ENCODE data around the gene MARVELD2. TPM values are rescaled to one million over a fixed set of nuclear protein-coding genes. Genes with fewer than 3 reads are reported as not detected.
"Not testable (repeated sequence)": the region's sequence is repeated elsewhere in the genome, so short reads cannot be mapped to it uniquely, and the experiment has no call there.

The MARVELD2 gene
- total RNA-seq, 2 donors from 2014 or later, result 0.81 to 2.4 TPM

DNA sequence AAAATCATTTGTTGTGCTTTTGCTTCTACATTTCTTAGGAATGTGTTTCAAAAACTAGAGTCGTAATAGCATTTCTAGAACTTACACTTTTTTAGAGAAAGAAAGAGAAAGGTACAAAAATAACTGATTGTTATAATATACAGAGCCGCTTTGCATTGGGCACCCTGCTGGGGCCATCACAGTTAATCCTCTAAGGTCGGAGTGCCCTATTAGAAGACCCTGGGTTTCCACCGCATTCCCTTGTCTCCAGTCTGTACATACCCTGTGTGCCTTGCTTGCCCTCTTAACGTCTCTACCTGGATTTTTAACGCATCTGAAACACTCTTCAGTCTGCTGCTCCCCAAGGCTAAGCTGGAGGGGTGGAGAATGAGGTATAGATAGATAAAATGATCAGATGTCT, 1.3 kb downstream of the MARVELD2 start:
- ATAC-seq (ENCODE audit: insufficient number of reproducible peaks, low FRiP score, low read depth), result no peak
- TF ChIP-seq, protein P1, sequence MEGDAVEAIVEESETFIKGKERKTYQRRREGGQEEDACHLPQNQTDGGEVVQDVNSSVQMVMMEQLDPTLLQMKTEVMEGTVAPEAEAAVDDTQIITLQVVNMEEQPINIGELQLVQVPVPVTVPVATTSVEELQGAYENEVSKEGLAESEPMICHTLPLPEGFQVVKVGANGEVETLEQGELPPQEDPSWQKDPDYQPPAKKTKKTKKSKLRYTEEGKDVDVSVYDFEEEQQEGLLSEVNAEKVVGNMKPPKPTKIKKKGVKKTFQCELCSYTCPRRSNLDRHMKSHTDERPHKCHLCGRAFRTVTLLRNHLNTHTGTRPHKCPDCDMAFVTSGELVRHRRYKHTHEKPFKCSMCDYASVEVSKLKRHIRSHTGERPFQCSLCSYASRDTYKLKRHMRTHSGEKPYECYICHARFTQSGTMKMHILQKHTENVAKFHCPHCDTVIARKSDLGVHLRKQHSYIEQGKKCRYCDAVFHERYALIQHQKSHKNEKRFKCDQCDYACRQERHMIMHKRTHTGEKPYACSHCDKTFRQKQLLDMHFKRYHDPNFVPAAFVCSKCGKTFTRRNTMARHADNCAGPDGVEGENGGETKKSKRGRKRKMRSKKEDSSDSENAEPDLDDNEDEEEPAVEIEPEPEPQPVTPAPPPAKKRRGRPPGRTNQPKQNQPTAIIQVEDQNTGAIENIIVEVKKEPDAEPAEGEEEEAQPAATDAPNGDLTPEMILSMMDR (IDR thresholded peaks at IDR 0.05), result no peak
- Histone ChIP-seq H3K36me3 (peaks cover 6% of the 10 kb centered on the region), H3K4me1 (ENCODE audit: control insufficient read depth in 1 of 2, low read depth in 2 of 2) (no peaks in the 10 kb centered on the region), H3K9me3 (no peaks in the 10 kb centered on the region), H3K27me3 (replicated peaks; ENCODE audit: insufficient read depth) (no peaks in the 10 kb centered on the region), H3K27ac (no peak overlapping the region), H3K4me3 (no peak overlapping the region)
- no peak for DNase-seq (ENCODE audit: low spot score)

DNA sequence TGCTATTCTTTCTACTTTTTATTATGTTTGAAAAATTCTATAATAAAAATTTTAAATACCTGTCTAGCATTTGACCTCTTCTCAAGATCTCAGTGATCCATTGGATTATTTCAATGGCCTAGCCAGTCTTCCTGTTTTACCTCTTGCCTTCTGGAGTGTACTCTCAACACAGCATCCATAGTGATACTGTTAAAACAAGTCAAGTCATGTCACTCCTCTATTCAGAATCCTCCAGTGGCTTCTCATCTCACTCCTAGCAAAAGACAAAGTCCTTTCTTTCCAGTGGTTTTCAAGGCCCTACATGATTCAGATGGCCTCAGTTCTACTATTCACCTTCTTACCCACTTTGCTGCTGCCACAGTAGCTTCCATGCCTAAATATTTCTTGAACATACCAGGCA, 1.8 kb downstream of the MARVELD2 start:
- H3K4me3 ChIP-seq, result no peak overlapping the region
- H3K9me3 ChIP-seq, result no peaks in the 10 kb centered on the region
- ATAC-seq (ENCODE audit: insufficient number of reproducible peaks, low FRiP score, low read depth), result no peak
- H3K27me3 ChIP-seq (replicated peaks; ENCODE audit: insufficient read depth), result no peaks in the 10 kb centered on the region
- TF ChIP-seq, protein P1 (IDR thresholded peaks at IDR 0.05), result no peak
- H3K4me1 ChIP-seq (ENCODE audit: control insufficient read depth in 1 of 2, low read depth in 2 of 2), result no peaks in the 10 kb centered on the region
- peaks cover 6% of the 10 kb centered on the region for H3K36me3 ChIP-seq
- DNase-seq (ENCODE audit: low spot score), result no peak
- H3K27ac ChIP-seq, result no peak overlapping the region

DNA sequence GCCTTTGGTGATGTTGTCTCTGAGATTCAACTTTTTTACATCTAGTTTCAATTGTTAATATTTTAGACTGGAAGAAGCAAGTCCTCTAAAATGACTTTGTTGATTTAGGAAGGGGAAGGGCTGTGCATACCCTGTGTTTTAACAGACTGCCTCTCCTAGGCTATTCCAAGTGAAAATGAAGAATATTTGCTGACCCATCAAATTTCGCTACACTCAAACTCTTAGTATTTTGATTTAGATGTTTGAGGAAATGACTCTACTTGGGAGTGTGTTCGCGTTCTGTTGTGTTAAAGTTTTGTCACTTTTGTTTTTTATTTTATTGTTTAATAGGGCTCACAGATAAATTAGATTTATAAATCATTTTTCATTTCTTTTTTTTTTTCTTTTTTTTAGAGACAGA, 3.6 kb downstream of the MARVELD2 start:
- Histone ChIP-seq H3K27me3 (replicated peaks; ENCODE audit: insufficient read depth) (no peaks in the 10 kb centered on the region), H3K4me1 (ENCODE audit: control insufficient read depth in 1 of 2, low read depth in 2 of 2) (no peaks in the 10 kb centered on the region), H3K9me3 (no peaks in the 10 kb centered on the region), H3K27ac (no peak overlapping the region), H3K36me3 (peaks cover 6% of the 10 kb centered on the region), H3K4me3 (no peak overlapping the region)
- ATAC-seq (ENCODE audit: insufficient number of reproducible peaks, low FRiP score, low read depth) (no peak), DNase-seq (ENCODE audit: low spot score) (no peak)
- TF ChIP-seq, protein P1 (IDR thresholded peaks at IDR 0.05), result no peak

DNA sequence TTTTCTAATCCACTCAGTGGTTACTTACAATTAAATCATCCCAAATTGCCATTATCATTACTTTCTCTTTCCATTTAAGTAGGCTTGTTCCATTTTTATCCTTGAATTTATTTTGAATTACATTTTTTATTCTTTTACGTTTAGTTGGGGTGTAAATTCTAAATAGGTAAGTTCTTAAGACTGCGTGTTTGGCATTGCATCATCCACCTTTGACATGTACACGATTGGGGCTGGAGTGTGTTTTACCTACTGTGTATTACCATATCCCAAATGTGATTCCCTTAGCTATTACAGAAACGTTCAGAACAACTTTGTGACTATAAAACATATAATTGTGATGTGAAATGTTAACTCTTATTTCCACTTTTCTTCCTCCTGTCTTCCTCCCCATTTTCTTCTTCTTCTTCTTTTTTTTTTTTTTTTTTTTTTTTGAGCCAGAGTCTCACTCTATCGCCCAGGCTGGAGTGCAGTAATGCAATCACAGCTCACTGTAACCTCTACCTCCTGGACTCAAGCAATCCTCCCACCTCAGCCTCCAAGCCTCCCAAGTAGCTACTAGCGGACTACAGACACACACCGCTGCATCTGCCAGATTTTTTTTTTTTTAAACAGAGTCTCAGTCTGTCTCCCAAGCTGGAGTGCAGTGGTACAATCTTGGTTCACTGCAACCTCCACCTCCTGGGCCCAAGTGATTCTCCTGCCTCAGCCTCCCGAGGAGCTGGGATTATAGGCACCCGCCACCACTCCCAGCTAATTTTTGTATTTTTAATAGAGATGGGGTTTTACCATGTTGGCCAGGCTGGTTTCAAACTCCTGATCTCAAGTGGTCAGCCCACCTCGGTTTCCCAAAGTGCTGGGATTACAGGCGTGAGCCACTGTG, 16.7 kb downstream of the MARVELD2 start:
- no peak for DNase-seq (ENCODE audit: low spot score)
- no peak overlapping the region for H3K27ac ChIP-seq
- H3K27me3 ChIP-seq (replicated peaks; ENCODE audit: insufficient read depth), result no peaks in the 10 kb centered on the region
- TF ChIP-seq, protein P1 (IDR thresholded peaks at IDR 0.05), result no peak
- ATAC-seq (ENCODE audit: insufficient number of reproducible peaks, low FRiP score, low read depth), result no peak
- H3K36me3 ChIP-seq, result no peaks in the 10 kb centered on the region
- no peaks in the 10 kb centered on the region for H3K4me1 ChIP-seq (ENCODE audit: control insufficient read depth in 1 of 2, low read depth in 2 of 2)
- H3K9me3 ChIP-seq, result no peaks in the 10 kb centered on the region
- no peak overlapping the region for H3K4me3 ChIP-seq

DNA sequence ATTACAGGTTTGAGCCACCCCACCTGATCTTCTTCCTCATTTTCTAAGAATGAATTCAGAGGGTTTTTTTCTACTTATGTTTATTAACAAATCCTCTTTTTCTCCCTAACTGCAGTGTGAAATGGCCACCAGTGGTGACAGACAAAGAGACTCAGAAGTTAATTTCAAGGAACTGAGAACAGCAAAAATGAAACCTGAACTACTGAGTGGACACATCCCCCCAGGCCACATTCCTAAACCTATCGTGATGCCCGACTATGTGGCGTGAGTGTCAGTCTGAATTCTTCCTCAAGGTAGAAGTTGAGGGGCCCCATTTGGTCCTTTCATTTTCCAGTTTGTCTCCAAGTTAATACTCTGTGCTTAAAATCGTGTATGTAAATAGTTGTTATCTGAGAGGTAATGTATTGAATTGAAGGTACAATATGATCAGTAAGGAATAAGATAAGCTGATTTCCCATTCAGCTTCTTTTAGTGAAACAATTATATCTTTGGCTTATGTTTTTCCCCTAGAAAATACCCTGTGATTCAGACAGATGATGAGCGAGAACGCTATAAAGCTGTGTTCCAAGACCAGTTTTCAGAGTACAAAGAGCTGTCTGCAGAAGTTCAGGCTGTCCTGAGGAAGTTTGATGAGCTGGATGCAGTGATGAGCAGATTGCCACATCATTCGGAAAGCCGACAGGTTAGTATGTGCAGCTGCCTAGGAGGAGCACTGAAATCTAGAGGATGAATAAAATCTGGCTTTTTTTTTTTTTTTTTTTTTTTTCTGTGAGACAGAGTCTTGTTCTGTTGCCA, 17.7 kb downstream of the MARVELD2 start:
- Histone ChIP-seq H3K9me3 (no peaks in the 10 kb centered on the region), H3K4me3 (no peak overlapping the region), H3K27me3 (replicated peaks; ENCODE audit: insufficient read depth) (no peaks in the 10 kb centered on the region), H3K36me3 (no peaks in the 10 kb centered on the region), H3K27ac (no peak overlapping the region), H3K4me1 (ENCODE audit: control insufficient read depth in 1 of 2, low read depth in 2 of 2) (no peaks in the 10 kb centered on the region)
- TF ChIP-seq, protein P1 (IDR thresholded peaks at IDR 0.05), result no peak
- no peak for ATAC-seq (ENCODE audit: insufficient number of reproducible peaks, low FRiP score, low read depth)
- no peak for DNase-seq (ENCODE audit: low spot score)

DNA sequence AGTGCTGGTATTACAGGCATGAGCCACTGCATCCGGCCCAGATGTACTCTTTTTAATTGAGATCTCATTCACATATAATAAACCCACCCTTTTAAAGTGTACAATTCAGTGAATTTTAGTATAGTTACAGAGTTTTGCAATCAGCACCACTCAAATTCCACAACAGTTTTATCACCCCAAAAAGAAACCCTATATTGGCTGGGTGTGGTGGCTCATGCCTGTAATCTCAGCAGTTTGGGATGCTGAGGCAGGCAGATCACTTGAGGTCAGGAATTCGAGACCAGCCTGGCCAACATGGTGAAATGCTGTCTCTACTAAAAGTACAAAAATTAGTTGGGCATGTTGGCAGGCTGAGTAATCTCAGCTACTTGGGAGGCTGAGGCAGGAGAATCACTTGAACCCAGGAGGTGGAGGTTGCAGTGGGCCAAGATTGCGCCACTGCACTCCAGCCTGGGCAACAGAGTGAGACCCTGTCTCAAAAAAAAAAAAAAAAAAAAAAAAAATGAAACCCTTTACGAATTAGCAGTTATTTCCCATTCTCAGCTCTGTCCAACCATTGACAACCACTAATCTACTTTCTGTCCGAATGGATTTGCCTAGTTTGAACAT, 20.5 kb downstream of the MARVELD2 start:
- DNase-seq (ENCODE audit: low spot score); H3K36me3 ChIP-seq; H3K9me3 ChIP-seq; H3K4me1 ChIP-seq (ENCODE audit: control insufficient read depth in 1 of 2, low read depth in 2 of 2); H3K27ac ChIP-seq; H3K4me3 ChIP-seq; ATAC-seq (ENCODE audit: insufficient number of reproducible peaks, low FRiP score, low read depth); H3K27me3 ChIP-seq (replicated peaks; ENCODE audit: insufficient read depth): not testable (repeated sequence)
